ENCODE results near the gene SPIN1. TPM values are rescaled to one million over a fixed set of nuclear protein-coding genes. Genes with fewer than 3 reads are reported as not detected.

SPIN1 gene
- total and polyA plus RNA-seq, 2 of the 8 experiments (the other 6 are each of a cell fraction or from before 2014, with no cell fraction given), result 69.9 to 139 TPM

- no peak for DNase-seq (ENCODE audit: low read depth in 1 of 2, low spot score in 2 of 2)
- TF ChIP-seq BRCA1 (IDR thresholded peaks at IDR 0.05; ENCODE audit: low read depth, low read length) (no peak), POLR2A (IDR thresholded peaks at IDR 0.05; ENCODE audit: control extremely low read depth in 1 of 2, low read depth in 2 of 2, low read length in 2 of 2) (no peak), CHD1 (IDR thresholded peaks at IDR 0.05; ENCODE audit: low read depth, low read length) (no peak), SIX5 (IDR thresholded peaks at IDR 0.05; ENCODE audit: low read depth, low read length) (no peak), E2F6 (IDR thresholded peaks at IDR 0.05) (no peak), JUN (IDR thresholded peaks at IDR 0.05; ENCODE audit: low read depth, low read length) (no peak), CBX8 (IDR thresholded peaks at IDR 0.05; ENCODE audit: borderline replicate concordance, low read depth, low read length) (no peak), NRF1 (IDR thresholded peaks at IDR 0.05; ENCODE audit: low read depth, low read length) (no peak), SP2 (IDR thresholded peaks at IDR 0.05; ENCODE audit: low read length) (no peak), ATF2 (IDR thresholded peaks at IDR 0.05; ENCODE audit: low read length) (no peak), SAP30 (IDR thresholded peaks at IDR 0.05; ENCODE audit: insufficient read depth, insufficient replicate concordance, low read length) (no peak), HDAC2 (IDR thresholded peaks at IDR 0.05; ENCODE audit: borderline replicate concordance in 1 of 2, low read depth in 2 of 2, low read length in 2 of 2) (no peak)
Observed at GRCh38 chr9:88527618-88528017, 139.4 kb downstream of the SPIN1 start.

More at GRCh38 chr9:88527618-88528017, 139.4 kb downstream of the SPIN1 start:
- H3K4me2 ChIP-seq (ENCODE audit: insufficient read depth in 1 of 2, low read depth in 2 of 2, low read length in 2 of 2), result no peak overlapping the region
- no peak overlapping the region for H4K8ac ChIP-seq (ENCODE audit: extremely low read depth, insufficient read depth, low read length)
- H3K9ac ChIP-seq (replicated peaks in 1 of 4; ENCODE audit: extremely low read depth in 1 of 4, low read depth in 3 of 4, low read length in 3 of 4), result no peak overlapping the region
- H3K27me3 ChIP-seq (replicated peaks in 1 of 4; ENCODE audit: control insufficient read depth in 3 of 4, extremely low read depth in 1 of 4, insufficient read depth in 3 of 4, low read length in 3 of 4), result no peaks in the 10 kb centered on the region
- 88% methylated on average over 6 of the region's 7 CpGs; no CpG with 5 or more reads in 1 of the 2 experiments for WGBS, 2 experiments (ENCODE audit: extremely low coverage in 1 of 2, insufficient coverage in 1 of 2, insufficient read length in 1 of 2, insufficient replicate concordance in 2 of 2, low coverage in 1 of 2, low lambda C conversion rate in 2 of 2, missing lambda C conversion rate in 1 of 2)
- no peak overlapping the region for H2BK120ac ChIP-seq (replicated peaks; ENCODE audit: low read depth, low read length)
- no peak overlapping the region for H3K4me3 ChIP-seq (ENCODE audit: extremely low read depth in 1 of 4, insufficient read depth in 2 of 4, low read depth in 3 of 4, low read length in 4 of 4)
- no peak overlapping the region for H4K91ac ChIP-seq (replicated peaks; ENCODE audit: insufficient read length, low read length)
- H3K23ac ChIP-seq (ENCODE audit: insufficient read length), result no peak overlapping the region
- ChIA-PET CTCF (ENCODE audit: partially characterized antibody) (no interaction called here), POLR2A (ENCODE audit: partially characterized antibody) (interaction anchor here (0.7 kb wide), 1 partner anchor 260 kb away, joined by 3 read pairs; no protein-coding TSS in a partner anchor)
- H3K36me3 ChIP-seq (ENCODE audit: control insufficient read depth in 2 of 4, insufficient read depth in 4 of 4, low read length in 3 of 4), result no peaks in the 10 kb centered on the region
- no peak overlapping the region for H3K4ac ChIP-seq (replicated peaks; ENCODE audit: insufficient read length, low read depth, low read length)
- no peak overlapping the region for H4K5ac ChIP-seq (ENCODE audit: insufficient read length, low read depth, low read length)
- no peak overlapping the region for H3K18ac ChIP-seq (ENCODE audit: extremely low read depth, low read length)
- H2BK12ac ChIP-seq (ENCODE audit: low read depth, low read length), result no peak overlapping the region
- H3K23me2 ChIP-seq (ENCODE audit: low read depth, low read length), result peaks cover 5% of the 10 kb centered on the region; the same call in 1 of the 2 replicates
- H2AFZ ChIP-seq (ENCODE audit: low read length), result no peak overlapping the region
- no peak overlapping the region for H2BK5ac ChIP-seq (ENCODE audit: low read depth, low read length)
- peaks cover 0 to 9% (median 1%) of the 10 kb centered on the region in 4 experiments; a peak in 3 of 7 replicates for H3K4me1 ChIP-seq (replicated peaks in 1 of 4; ENCODE audit: control insufficient read depth in 3 of 4, insufficient read depth in 4 of 4, low read length in 3 of 4)
- H2BK20ac ChIP-seq (ENCODE audit: low read length), result no peak overlapping the region
- H2BK15ac ChIP-seq (ENCODE audit: low read length), result no peak overlapping the region; the same call in 1 of the 2 replicates
- H3K9me3 ChIP-seq (ENCODE audit: insufficient read depth in 2 of 2, low read depth in 1 of 2, low read length in 1 of 2), result no peaks in the 10 kb centered on the region
- H3K79me2 ChIP-seq (ENCODE audit: control insufficient read depth in 1 of 2, insufficient read depth in 2 of 2, low read length in 2 of 2), result no peaks in the 10 kb centered on the region
- no peak overlapping the region for H3K56ac ChIP-seq (replicated peaks; ENCODE audit: insufficient read length, low read depth, low read length)
- no peaks in the 10 kb centered on the region for H4K20me1 ChIP-seq (replicated peaks in 1 of 2; ENCODE audit: control insufficient read depth in 1 of 2, insufficient read depth in 2 of 2, low read length in 2 of 2)
- no peaks in the 10 kb centered on the region for H3K79me1 ChIP-seq (ENCODE audit: low read depth, low read length)
- no peak overlapping the region for H2AK5ac ChIP-seq (ENCODE audit: low read depth, low read length)
- no peak overlapping the region for H3K14ac ChIP-seq (ENCODE audit: insufficient read length)
- no peak overlapping the region for H3K27ac ChIP-seq (ENCODE audit: low read depth, low read length)
- FAIRE-seq, result no peak
